ENCODE results near the gene SLC38A11.
"Not testable (repeated sequence)": the region's sequence is repeated elsewhere in the genome, so short reads cannot be mapped to it uniquely, and the experiment has no call there.

The SLC38A11 gene

GRCh38 chr2:164976875-164977470 lies 21.6 kb upstream of the SLC38A11 start:
- H2BK5ac ChIP-seq (ENCODE audit: low read depth, low read length, poor library complexity, severe bottlenecking); DNase-seq: not testable (repeated sequence)
- 79% methylated on average over 3 of the region's 5 CpGs for WGBS

GRCh38 chr2:164976301-164976700 lies 21.0 kb upstream of the SLC38A11 start:
- DNase-seq = no peak
- Histone ChIP-seq H3K4me1 (ENCODE audit: control insufficient read depth, insufficient read depth, low read depth, low read length) (no peaks in the 10 kb centered on the region), H3K14ac (ENCODE audit: low read length in 2 of 2) (no peak overlapping the region), H2AK5ac (ENCODE audit: low read length, severe bottlenecking) (no peak overlapping the region), H2BK15ac (ENCODE audit: low read depth, poor library complexity, severe bottlenecking) (no peak overlapping the region), H3K27me3 (ENCODE audit: control insufficient read depth in 1 of 2, insufficient read depth in 1 of 2, low read length in 2 of 2) (no peaks in the 10 kb centered on the region), H3K9ac (ENCODE audit: low read length) (no peak overlapping the region), H3K79me1 (replicated peaks; ENCODE audit: low read length, poor library complexity, severe bottlenecking) (no peaks in the 10 kb centered on the region), H2BK120ac (ENCODE audit: low read depth, low read length) (no peak overlapping the region), H3K9me3 (ENCODE audit: control insufficient read depth, low read length) (no peaks in the 10 kb centered on the region), H3K4ac (ENCODE audit: low read depth in 1 of 2, low read length in 2 of 2) (no peak overlapping the region), H2BK5ac (ENCODE audit: low read depth, low read length, poor library complexity, severe bottlenecking) (no peak overlapping the region), H3K36me3 (ENCODE audit: control insufficient read depth in 1 of 2, insufficient read depth in 2 of 2, low read depth in 1 of 2, low read length in 2 of 2) (no peaks in the 10 kb centered on the region), H3K4me3 (ENCODE audit: insufficient read depth in 1 of 2, low read depth in 1 of 2, low read length in 2 of 2) (no peak overlapping the region), H3K27ac (ENCODE audit: low read length, poor library complexity, severe bottlenecking) (no peak overlapping the region), H2BK12ac (ENCODE audit: low read length in 2 of 2) (no peak overlapping the region), H2AFZ (ENCODE audit: low read depth, low read length) (no peak overlapping the region), H3K4me2 (ENCODE audit: low read length, poor library complexity, severe bottlenecking) (no peak overlapping the region), H3K18ac (ENCODE audit: low read depth in 1 of 2, low read length in 2 of 2) (no peak overlapping the region), H4K91ac (ENCODE audit: low read length) (no peak overlapping the region), H4K8ac (ENCODE audit: low read length) (no peak overlapping the region), H3K23ac (ENCODE audit: low read length in 2 of 2) (no peak overlapping the region)
- WGBS = 93% methylated on average over 2 of the region's 3 CpGs

More at GRCh38 chr2:164976875-164977470, 21.6 kb upstream of the SLC38A11 start:
- not testable (repeated sequence) for H3K27me3 ChIP-seq (ENCODE audit: control insufficient read depth in 1 of 2, insufficient read depth in 1 of 2, low read length in 2 of 2); H3K23ac ChIP-seq (ENCODE audit: low read length in 2 of 2); H3K4me1 ChIP-seq (ENCODE audit: control insufficient read depth, insufficient read depth, low read depth, low read length); H3K9ac ChIP-seq (ENCODE audit: low read length); H2BK12ac ChIP-seq (ENCODE audit: low read length in 2 of 2); H3K27ac ChIP-seq (ENCODE audit: low read length, poor library complexity, severe bottlenecking); H2AK5ac ChIP-seq (ENCODE audit: low read length, severe bottlenecking); H4K91ac ChIP-seq (ENCODE audit: low read length); H3K9me3 ChIP-seq (ENCODE audit: control insufficient read depth, low read length); H3K4ac ChIP-seq (ENCODE audit: low read depth in 1 of 2, low read length in 2 of 2); H2AFZ ChIP-seq (ENCODE audit: low read depth, low read length); H2BK120ac ChIP-seq (ENCODE audit: low read depth, low read length); H3K18ac ChIP-seq (ENCODE audit: low read depth in 1 of 2, low read length in 2 of 2); H4K8ac ChIP-seq (ENCODE audit: low read length); H3K36me3 ChIP-seq (ENCODE audit: control insufficient read depth in 1 of 2, insufficient read depth in 2 of 2, low read depth in 1 of 2, low read length in 2 of 2); H3K4me2 ChIP-seq (ENCODE audit: low read length, poor library complexity, severe bottlenecking); H3K4me3 ChIP-seq (ENCODE audit: insufficient read depth in 1 of 2, low read depth in 1 of 2, low read length in 2 of 2); H3K79me1 ChIP-seq (replicated peaks; ENCODE audit: low read length, poor library complexity, severe bottlenecking); H3K14ac ChIP-seq (ENCODE audit: low read length in 2 of 2); H2BK15ac ChIP-seq (ENCODE audit: low read depth, poor library complexity, severe bottlenecking)

- H3K4ac ChIP-seq (ENCODE audit: low read depth in 1 of 2, low read length in 2 of 2) = no peak overlapping the region
These were observed 20.6 kb upstream of the SLC38A11 start for GRCh38 chr2:164975891-164976290.

GRCh38 chr2:164974221-164974620 lies 18.9 kb upstream of the SLC38A11 start:
- Histone ChIP-seq H3K4me2 (ENCODE audit: low read length, poor library complexity, severe bottlenecking) (no peak overlapping the region), H3K18ac (ENCODE audit: low read depth in 1 of 2, low read length in 2 of 2) (no peak overlapping the region), H3K4me3 (ENCODE audit: insufficient read depth in 1 of 2, low read depth in 1 of 2, low read length in 2 of 2) (no peak overlapping the region), H2BK120ac (ENCODE audit: low read depth, low read length) (no peak overlapping the region), H3K23ac (ENCODE audit: low read length in 2 of 2) (no peak overlapping the region), H3K9ac (ENCODE audit: low read length) (no peak overlapping the region), H2BK15ac (ENCODE audit: low read depth, poor library complexity, severe bottlenecking) (no peak overlapping the region), H3K27ac (ENCODE audit: low read length, poor library complexity, severe bottlenecking) (no peak overlapping the region), H4K91ac (ENCODE audit: low read length) (no peak overlapping the region), H3K36me3 (ENCODE audit: control insufficient read depth in 1 of 2, insufficient read depth in 2 of 2, low read depth in 1 of 2, low read length in 2 of 2) (no peaks in the 10 kb centered on the region), H3K27me3 (ENCODE audit: control insufficient read depth in 1 of 2, insufficient read depth in 1 of 2, low read length in 2 of 2) (no peaks in the 10 kb centered on the region), H4K8ac (ENCODE audit: low read length) (no peak overlapping the region), H3K9me3 (ENCODE audit: control insufficient read depth, low read length) (no peaks in the 10 kb centered on the region), H2AFZ (ENCODE audit: low read depth, low read length) (no peak overlapping the region), H3K79me1 (replicated peaks; ENCODE audit: low read length, poor library complexity, severe bottlenecking) (no peaks in the 10 kb centered on the region), H3K4me1 (ENCODE audit: control insufficient read depth, insufficient read depth, low read depth, low read length) (no peaks in the 10 kb centered on the region), H3K14ac (ENCODE audit: low read length in 2 of 2) (no peak overlapping the region), H2BK12ac (ENCODE audit: low read length in 2 of 2) (no peak overlapping the region), H2AK5ac (ENCODE audit: low read length, severe bottlenecking) (no peak overlapping the region), H2BK5ac (ENCODE audit: low read depth, low read length, poor library complexity, severe bottlenecking) (no peak overlapping the region), H3K4ac (ENCODE audit: low read depth in 1 of 2, low read length in 2 of 2) (no peak overlapping the region)
- no peak for DNase-seq
- 100% methylated on average over 1 of the region's 1 CpG for WGBS

More at GRCh38 chr2:164975891-164976290, 20.6 kb upstream of the SLC38A11 start:
- WGBS = no CpG with 5 or more reads among the region's 1 CpG
- Histone ChIP-seq H4K91ac (ENCODE audit: low read length) (no peak overlapping the region), H2BK5ac (ENCODE audit: low read depth, low read length, poor library complexity, severe bottlenecking) (no peak overlapping the region), H3K23ac (ENCODE audit: low read length in 2 of 2) (no peak overlapping the region), H3K9ac (ENCODE audit: low read length) (no peak overlapping the region), H3K9me3 (ENCODE audit: control insufficient read depth, low read length) (no peaks in the 10 kb centered on the region), H3K4me3 (ENCODE audit: insufficient read depth in 1 of 2, low read depth in 1 of 2, low read length in 2 of 2) (no peak overlapping the region), H2BK12ac (ENCODE audit: low read length in 2 of 2) (no peak overlapping the region), H3K14ac (ENCODE audit: low read length in 2 of 2) (no peak overlapping the region), H2BK120ac (ENCODE audit: low read depth, low read length) (no peak overlapping the region), H3K79me1 (replicated peaks; ENCODE audit: low read length, poor library complexity, severe bottlenecking) (no peaks in the 10 kb centered on the region), H4K8ac (ENCODE audit: low read length) (no peak overlapping the region), H2BK15ac (ENCODE audit: low read depth, poor library complexity, severe bottlenecking) (no peak overlapping the region), H3K36me3 (ENCODE audit: control insufficient read depth in 1 of 2, insufficient read depth in 2 of 2, low read depth in 1 of 2, low read length in 2 of 2) (no peaks in the 10 kb centered on the region), H2AFZ (ENCODE audit: low read depth, low read length) (no peak overlapping the region), H2AK5ac (ENCODE audit: low read length, severe bottlenecking) (no peak overlapping the region), H3K4me1 (ENCODE audit: control insufficient read depth, insufficient read depth, low read depth, low read length) (no peaks in the 10 kb centered on the region), H3K27ac (ENCODE audit: low read length, poor library complexity, severe bottlenecking) (no peak overlapping the region), H3K4me2 (ENCODE audit: low read length, poor library complexity, severe bottlenecking) (no peak overlapping the region), H3K18ac (ENCODE audit: low read depth in 1 of 2, low read length in 2 of 2) (no peak overlapping the region), H3K27me3 (ENCODE audit: control insufficient read depth in 1 of 2, insufficient read depth in 1 of 2, low read length in 2 of 2) (no peaks in the 10 kb centered on the region)
- DNase-seq = no peak
